A172 (cell line): ENCODE data around the gene ZNF236. TPM values are rescaled to one million over a fixed set of nuclear protein-coding genes. Genes with fewer than 3 reads are reported as not detected.
"Not testable (repeated sequence)": the region's sequence is repeated elsewhere in the genome, so short reads cannot be mapped to it uniquely, and the experiment has no call there.

Experiments
- DNase-seq: peaks from one replicate; pipeline ENCODE4 v3.0.0-alpha.2; 2015; ENCODE audit warnings: low spot score
- total RNA-seq: library from RNA; depleted of rRNA; stranded (reverse); fragments of >200 nt; shearing (Covaris generic); gene quantifications from 2 replicates; pipeline ENCODE4 v1.2.3, GENCODE V29; 2014; rRNA removed

ZNF236 gene
- 2.3 and 15.1 TPM in 2 replicates for total RNA-seq

DNA sequence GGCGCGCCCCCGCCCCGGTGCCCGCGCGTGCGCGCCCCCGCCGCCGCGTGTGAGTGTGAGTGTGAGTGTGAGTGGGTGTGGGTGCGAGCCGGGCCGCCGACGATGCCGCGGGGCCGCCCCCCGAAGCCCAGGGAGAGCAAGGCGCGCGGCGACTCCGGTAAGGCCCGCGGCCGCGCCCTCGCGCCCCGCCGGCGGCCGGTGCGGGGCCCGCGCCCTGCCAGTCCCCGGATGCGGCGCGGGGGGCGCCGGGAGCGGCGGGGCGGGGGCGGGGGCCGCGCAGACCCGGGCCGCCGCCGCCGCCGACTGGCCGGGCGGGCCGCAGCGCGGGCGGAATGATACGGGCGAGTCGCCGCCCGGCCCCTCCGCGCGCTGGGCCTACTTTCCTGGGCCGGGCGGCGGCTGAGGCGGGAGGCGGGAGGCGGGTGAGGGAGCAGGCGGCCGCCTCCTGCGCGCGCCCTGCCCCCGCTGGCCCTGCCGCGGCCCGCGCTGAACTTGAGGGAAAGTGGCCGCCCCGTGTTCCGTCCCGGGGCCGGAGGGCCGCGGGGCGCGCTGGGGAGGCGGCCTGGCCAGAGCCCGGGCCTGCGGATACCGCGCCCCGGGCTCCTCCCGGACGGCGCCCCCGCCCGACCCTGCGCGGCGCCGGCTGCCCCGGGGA is at the start of gene ZNF236:
Gene ZNF236, plus strand, starts transcription at position 52 of the 655 bp plus-strand sequence. Its CDS starts 51 bp downstream, at position 103.
- DNase-seq: no peak

GRCh38 chr18:76772665-76773064 is 49.7 kb upstream of the ZNF236 start:
- no peak for DNase-seq

DNA sequence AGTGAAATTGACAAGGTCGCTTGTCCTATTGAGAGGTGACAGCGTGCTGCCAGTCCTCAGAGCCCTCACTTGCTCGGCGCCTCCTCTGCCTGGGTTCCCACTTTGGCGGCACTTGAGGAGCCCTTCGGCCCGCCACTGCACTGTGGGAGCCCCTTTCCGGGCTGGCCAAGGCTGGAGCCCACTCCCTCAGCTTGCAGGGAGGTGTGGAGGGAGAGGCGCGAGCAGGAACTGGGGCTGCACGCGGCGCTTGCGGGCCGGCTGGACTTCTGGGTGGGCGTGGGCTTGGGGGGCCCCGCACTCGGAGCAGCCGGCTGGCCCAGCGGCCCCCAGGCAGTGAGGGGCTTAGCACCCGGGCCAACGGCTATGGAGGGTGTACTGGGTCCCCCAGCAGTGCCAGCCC is 45.3 kb upstream of the ZNF236 start:
- DNase-seq: not testable (repeated sequence)

DNA sequence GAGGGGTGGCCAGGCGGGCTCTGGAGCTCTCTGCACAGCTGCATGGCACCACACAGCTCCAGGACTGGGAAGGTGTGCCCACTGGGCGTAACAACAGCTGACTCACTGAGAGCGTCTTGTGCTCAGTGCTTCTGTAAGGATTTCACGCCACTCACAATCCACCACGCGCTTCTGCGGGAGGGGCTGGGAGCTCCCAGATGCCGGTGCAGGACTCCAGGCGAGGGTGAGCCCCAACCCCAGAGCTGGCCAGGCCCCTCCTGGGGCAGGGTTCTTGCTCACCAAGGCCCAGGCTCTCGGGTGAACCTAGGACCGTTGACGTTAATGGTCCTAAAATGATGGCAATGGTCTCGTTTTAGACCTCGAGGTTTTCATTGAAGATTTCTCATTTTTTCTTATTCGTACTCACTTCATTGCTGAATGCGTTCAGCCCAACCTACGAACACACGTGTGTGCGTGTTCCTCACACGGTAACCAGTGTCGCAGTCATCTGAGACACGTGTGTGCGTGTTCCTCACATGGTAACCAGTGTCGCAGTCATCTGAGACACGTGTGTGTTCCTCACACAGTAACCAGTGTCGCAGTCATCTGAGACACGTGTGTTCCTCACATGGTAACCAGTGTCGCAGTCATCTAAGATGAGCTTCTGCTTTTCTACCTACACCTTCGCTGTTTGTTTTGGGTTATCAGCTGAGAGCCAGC is 38.4 kb upstream of the ZNF236 start:
- DNase-seq: no peak

DNA sequence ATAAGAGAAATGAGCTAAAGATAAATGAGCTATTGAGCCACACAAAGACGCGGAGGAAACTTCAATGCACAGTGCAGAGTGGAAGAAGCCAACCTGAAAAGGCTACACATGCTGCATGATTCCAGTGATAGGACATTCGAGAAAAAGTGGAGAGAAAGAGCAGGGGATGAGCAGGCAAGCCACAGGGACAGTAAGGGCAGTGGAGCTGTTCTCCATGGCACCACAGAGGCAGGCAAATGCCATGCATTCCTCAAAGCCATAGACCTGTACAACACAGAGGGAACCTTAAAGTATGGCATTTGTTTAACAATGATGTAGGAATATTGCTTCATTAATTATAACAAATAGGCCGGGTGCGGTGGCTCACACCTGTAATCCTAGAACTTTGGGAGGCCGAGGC is 36.5 kb upstream of the ZNF236 start:
- no peak for DNase-seq

GRCh38 chr18:76788571-76789317 is 33.6 kb upstream of the ZNF236 start:
- no peak for DNase-seq

DNA sequence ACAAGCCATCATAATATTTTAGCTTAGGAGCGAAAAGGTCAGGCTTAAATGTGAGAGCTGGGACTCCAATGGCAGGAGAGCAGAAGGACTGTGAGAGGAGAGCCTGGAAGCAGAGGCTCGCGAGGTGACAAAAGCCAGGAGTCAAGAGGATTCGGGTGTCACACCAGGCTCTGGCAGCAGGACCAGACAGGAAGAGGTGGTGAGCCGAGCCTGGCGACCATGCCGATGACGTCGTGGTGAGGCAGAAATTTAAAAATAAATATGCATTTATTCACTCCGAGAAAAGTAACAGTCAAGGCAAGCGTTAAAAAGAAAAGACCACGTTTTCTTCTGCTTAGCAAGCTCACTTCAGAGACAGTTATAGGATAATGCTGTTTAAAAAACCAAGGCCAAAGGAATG is 31.3 kb upstream of the ZNF236 start:
- DNase-seq: no peak

DNA sequence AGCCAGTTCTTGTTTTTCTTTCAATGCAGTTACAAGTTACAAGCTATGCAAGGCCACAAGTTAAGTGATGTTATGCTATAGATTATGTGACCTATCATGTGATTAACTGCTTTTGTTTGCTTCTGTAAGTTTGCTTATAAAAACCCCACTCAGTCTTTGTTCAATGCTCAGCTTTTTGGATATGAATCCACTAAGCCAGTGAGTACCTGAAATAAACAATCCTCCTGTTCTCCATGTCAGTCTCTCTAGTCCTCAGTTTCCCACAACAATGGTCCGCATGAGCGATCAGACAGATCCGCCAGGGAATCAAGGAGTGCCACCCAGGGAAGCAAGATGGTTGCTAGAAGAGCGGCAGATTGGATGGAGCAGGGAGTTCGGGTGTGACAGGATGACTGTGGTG is 30.7 kb upstream of the ZNF236 start:
- no peak for DNase-seq

- no peak for DNase-seq
Measured at GRCh38 chr18:76794326-76794725, 28.0 kb upstream of the ZNF236 start.

DNA sequence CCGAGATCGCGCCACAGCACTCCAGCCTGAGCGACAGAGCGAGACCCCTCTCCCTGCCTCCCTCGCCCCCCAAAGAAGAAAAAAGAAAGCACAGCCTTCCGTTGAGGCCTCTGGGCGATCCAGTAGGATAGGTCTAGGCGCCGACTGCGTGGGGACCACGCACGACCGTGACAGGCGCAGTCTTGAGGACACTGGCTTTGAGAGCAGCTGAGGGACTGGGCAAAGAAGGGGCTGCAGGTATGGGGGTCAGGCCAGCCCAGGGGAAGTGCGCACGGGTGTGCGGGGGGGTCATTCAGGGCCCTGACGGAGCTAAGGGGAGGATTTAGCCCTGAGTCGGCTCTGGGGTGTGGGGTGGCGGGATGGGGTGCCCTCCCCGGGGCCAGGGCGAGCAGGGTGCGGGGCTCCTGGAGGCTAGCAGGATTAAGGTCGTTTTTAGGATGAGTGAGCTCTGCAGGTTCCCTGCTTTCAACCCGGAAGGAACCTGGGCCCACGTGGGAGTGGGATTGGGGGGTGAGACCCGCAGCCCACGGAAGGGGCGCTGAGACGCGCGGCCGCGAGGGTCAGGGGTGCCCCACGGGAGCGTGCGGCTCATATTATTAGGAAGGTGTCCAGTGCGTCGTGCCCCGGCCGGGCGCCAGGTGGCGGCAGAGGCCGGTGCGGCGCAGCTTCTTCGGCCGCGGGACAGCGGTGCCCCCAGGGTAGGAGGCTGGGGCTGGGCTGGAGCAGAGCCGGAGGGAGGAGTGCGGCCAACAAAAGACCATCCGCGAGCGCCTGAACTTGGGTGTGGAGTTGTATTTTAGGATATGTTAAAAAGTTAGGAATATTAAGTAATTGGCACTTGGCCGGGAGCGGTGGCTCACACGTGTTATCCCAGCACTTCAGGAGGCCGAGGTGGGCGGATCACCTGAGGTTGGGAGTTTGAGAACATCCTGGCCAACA is 20.5 kb upstream of the ZNF236 start:
- DNase-seq: peak; percentile 8

DNA sequence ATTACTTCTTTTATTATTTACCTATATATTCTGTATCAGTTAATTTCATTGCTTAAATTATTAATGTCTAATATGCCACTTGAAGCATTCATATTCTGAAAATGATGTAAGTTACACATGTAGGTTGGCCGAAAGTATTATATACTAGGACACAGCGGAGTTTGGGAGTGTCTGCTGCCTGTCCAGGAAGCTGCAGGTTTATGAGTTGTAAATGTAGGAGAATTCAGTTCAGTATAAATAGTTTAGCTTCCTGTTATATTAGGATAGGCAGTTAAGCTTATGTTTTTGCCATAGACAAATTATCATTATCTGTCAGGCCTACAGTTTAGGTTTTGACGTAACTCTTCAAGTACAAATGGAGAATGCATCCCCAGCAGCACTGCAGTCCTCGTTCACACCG is 18.9 kb upstream of the ZNF236 start:
- DNase-seq: no peak

DNA sequence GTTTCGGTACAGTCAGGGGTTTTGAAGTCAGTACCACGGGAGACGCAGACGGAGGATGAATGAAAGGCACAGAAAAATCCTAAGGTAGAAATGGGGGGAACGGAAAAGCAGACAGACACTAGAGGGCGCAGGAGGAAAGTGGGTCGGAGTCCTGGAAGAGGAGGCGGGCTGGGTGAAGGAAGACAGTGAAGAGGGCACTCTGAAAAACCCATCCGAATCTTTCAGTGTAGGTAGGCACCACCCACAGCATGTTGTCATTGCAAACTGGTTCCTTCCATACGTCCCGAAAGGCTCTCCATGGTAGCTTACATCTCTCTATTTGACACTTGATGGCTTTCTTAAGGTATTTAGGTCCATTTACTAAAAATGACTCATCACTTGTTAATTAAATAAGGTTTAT is 18.5 kb upstream of the ZNF236 start:
- DNase-seq: peak; percentile 49

- no peak for DNase-seq
Measured at GRCh38 chr18:76805221-76805620, 17.1 kb upstream of the ZNF236 start.

DNA sequence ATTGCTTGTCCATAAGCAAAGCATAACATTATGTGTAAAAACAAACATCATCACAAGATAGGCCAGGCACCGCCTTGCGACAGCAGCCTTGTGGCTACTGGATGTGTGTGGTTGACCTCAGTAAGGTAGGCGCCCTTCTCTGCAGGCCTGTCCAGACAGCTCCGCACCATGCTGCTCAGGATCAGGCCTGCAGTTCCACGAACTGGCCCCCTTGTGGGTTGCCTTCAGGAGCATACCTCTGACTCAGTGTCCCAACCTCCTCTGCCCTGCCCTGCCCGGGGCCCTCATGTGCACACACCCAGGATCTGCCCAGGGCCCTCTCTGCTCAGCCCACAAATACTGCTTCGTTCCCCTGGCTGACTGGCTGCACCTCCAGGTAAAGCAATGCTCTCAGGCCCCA is 16.1 kb upstream of the ZNF236 start:
- DNase-seq: no peak

- no peak for DNase-seq
Measured at GRCh38 chr18:76808561-76808960, 13.8 kb upstream of the ZNF236 start.

- DNase-seq: not testable (repeated sequence)
Measured at GRCh38 chr18:76811530-76811929, 10.8 kb upstream of the ZNF236 start.

DNA sequence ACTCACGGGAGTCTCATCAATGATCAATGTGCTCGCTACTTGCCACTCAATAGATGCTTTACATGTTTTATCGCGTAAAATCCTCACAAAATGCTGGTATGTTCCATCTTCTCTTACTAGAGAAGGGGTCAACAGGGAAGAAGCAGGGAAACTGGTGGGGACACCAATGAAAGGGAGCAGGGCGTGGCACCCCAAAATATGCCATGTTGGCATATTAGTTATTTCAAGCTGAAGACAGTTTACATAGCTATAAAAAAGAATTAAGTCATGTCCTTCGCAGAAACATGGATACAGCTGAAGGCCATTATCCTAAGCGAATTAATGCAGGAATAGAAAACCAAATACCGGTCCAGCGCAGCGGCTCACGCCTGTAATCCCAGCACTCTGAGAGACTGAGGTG is 8.1 kb upstream of the ZNF236 start:
- no peak for DNase-seq

DNA sequence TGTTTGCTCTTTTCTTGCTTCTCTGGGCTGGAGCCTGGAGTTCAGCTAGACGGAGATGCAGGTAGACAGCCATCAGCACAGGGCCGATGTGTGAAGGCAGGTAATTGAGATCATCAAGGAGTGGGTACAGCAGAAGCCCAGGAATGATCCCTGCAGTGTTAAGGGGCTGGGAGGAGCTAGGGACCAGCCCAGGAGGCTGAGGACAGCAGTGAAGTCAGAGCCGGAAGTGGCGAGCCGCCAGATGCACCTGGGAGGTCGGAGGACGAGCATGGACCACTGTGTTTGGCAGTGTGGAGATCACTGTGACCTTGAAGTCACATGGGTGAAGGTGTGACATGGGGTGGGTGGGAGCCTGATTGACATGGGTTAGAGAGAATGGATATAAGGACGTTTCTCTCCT is 6.2 kb upstream of the ZNF236 start:
- no peak for DNase-seq

DNA sequence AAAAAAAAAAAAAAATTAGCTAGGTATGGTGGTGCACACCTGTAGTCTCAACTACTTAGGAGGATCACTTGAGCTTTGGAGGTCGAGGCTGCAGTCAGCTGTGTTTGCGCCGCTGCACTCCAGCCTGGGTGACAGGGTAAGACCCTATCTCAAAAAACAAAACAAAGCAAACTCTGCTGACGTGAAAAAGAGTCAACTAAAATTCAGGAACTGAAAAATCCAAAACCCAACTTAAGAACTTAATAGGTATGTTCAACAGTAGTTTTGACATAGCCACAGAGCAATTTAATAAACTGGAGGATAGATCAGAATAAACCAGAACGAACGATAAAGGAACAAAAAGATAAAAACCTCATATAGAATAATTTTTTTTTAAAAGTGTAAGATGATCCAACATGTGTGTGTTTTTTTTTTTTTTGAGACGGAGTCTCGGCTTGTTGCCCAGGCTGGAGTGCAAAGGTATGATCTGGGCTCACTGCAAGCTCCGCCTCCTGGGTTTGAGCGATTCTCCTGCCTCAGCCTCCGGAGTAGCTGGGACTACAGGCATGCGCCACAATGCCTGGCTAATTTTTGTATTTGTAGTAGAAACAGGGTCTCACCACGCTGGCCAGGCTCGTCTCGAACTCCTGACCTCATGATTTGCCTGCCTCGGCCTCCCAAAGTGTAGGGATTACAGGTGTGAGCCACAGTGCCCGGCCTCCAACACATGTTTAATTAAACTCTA is 4.3 kb upstream of the ZNF236 start:
- DNase-seq: no peak

GRCh38 chr18:76819411-76820136 is 2.8 kb upstream of the ZNF236 start:
- no peak for DNase-seq
